Calu3 (cell line): ENCODE measurements around the gene S100A12. TPM values are rescaled to one million over a fixed set of nuclear protein-coding genes. Genes with fewer than 3 reads are reported as not detected.
"Not testable (repeated sequence)": the region's sequence is repeated elsewhere in the genome, so short reads cannot be mapped to it uniquely, and the experiment has no call there.

Source experiments
- BruUV-seq: library from RNA; stranded (reverse); fragments of 400-500 nt; replicated peaks from 2 replicates; lab custom pipeline; 2021; lab: Mats Ljungman, UMichigan
- CTCF ChIA-PET: fragments of 300-600 bp; sonication (Branson Sonifier 250); formaldehyde crosslinking; loops from one replicate; lab custom pipeline; 2022; ENCODE audit warnings: antibody characterized with exemption; lab: Charles Lee
- DNase-seq: peaks from one replicate; pipeline ENCODE4 v3.0.0; 2022
- H3K27ac Mint-ChIP-seq: one replicate; pipeline ENCODE4 v1.8.0; 2022; ENCODE audit warnings: mixed read lengths; ENCODE audit not compliant: unreplicated experiment
- H3K27me3 Mint-ChIP-seq: one replicate; pipeline ENCODE4 v1.8.0; 2022; ENCODE audit warnings: mixed read lengths; ENCODE audit not compliant: unreplicated experiment
- H3K36me3 Mint-ChIP-seq: one replicate; pipeline ENCODE4 v1.8.0; 2022; ENCODE audit warnings: mild to moderate bottlenecking, moderate library complexity, mixed read lengths; ENCODE audit not compliant: insufficient read depth, unreplicated experiment
- H3K4me1 Mint-ChIP-seq: one replicate; pipeline ENCODE4 v1.8.0; 2022; ENCODE audit warnings: mild to moderate bottlenecking, low read depth, mixed read lengths; ENCODE audit not compliant: unreplicated experiment
- H3K4me3 Mint-ChIP-seq: one replicate; pipeline ENCODE4 v1.8.0; 2022; ENCODE audit warnings: mild to moderate bottlenecking, low read depth, moderate library complexity, mixed read lengths; ENCODE audit not compliant: unreplicated experiment
- H3K9me3 Mint-ChIP-seq: one replicate; pipeline ENCODE4 v1.8.0; 2022; ENCODE audit warnings: low read depth, mixed read lengths; ENCODE audit not compliant: unreplicated experiment
- intact Hi-C: fragments of 100-400 bp; cut with micrococcal nuclease; formaldehyde crosslinking; loops from one replicate; pipeline ENCODE4 v1.10.0; 2022; ENCODE audit not compliant: unreplicated experiment
- total RNA-seq: library from RNA; stranded (reverse); gene quantifications from 2 replicates; pipeline ENCODE4 v1.2.3, GENCODE V29; 2022
- TF ChIP-seq, protein P1 (sequence below): fragments of 200-600 bp; IDR thresholded peaks from one replicate; pipeline ENCODE4 v1.8.0; 2022; ENCODE audit warnings: antibody characterized with exemption; ENCODE audit not compliant: unreplicated experiment

Gene S100A12
- total RNA-seq, 1 experiment from 2014 or later: not detected

DNA sequence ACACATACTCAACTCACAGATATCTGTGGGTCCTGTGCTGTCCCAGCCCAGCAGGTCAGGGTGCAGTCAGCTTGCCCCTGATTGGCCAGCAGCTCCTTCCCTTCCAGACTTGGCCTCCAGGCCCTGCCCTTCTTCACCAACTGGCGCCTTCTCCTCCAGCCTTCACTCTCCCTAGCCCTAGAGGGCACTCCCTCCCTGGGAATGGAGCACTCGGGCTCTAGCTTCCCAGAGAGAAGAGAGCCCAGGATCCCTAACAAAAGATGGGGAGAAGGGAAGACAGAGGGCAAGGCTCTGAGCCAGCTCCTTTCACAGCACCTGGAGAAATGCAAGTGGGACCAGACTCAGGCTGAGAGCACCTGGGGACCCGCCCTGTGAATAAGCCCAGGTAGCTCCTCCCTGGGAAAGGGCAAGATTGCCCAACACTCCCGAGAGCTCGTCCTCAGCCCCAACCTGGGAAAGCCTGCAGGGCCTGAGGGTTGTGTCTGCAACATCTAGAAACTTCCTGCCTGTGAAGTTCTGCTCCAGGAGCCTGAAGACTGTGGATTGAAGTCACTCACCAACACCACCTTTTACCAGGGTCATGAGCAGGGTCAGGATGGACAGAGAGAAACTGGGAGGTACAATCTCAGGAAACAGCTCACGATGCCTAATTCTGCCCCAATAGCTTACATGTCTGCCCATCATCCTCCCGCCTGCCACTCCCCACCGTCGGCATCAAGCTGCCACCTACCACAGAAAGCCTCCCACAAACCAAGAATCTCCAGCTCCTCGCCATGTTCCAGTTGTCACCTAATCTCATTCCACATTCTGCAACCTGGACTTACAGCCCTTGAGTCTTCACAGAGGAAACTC is 26.7 kb downstream of the S100A12 start, which contains the start of gene PGLYRP4:
Gene PGLYRP4 (minus strand): TSS at position 331 of the 852 bp plus-strand sequence. CDS start 909 bp downstream, outside the sequence.
- peaks cover 75% of the 10 kb centered on the region for H3K27me3 Mint-ChIP-seq
- CTCF ChIA-PET: interaction anchor here (0.5 to 1.4 kb wide), 3 partner anchors 36 to 782 kb away, joined by 3 to 4 read pairs (median 3); no protein-coding TSS in a partner anchor
- BruUV-seq: no TSS peak
- DNase-seq: no peak
- H3K4me1 Mint-ChIP-seq: peaks cover 36% of the 10 kb centered on the region
- no peak within 1 kb of the TSS for H3K4me3 Mint-ChIP-seq
- intact Hi-C loops: no loop called here
- H3K36me3 Mint-ChIP-seq: no peaks in the 10 kb centered on the region
- H3K27ac Mint-ChIP-seq: no peak within 1 kb of the TSS
- no peaks in the 10 kb centered on the region for H3K9me3 Mint-ChIP-seq
- TF ChIP-seq, protein P1, sequence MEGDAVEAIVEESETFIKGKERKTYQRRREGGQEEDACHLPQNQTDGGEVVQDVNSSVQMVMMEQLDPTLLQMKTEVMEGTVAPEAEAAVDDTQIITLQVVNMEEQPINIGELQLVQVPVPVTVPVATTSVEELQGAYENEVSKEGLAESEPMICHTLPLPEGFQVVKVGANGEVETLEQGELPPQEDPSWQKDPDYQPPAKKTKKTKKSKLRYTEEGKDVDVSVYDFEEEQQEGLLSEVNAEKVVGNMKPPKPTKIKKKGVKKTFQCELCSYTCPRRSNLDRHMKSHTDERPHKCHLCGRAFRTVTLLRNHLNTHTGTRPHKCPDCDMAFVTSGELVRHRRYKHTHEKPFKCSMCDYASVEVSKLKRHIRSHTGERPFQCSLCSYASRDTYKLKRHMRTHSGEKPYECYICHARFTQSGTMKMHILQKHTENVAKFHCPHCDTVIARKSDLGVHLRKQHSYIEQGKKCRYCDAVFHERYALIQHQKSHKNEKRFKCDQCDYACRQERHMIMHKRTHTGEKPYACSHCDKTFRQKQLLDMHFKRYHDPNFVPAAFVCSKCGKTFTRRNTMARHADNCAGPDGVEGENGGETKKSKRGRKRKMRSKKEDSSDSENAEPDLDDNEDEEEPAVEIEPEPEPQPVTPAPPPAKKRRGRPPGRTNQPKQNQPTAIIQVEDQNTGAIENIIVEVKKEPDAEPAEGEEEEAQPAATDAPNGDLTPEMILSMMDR: no peak

DNA sequence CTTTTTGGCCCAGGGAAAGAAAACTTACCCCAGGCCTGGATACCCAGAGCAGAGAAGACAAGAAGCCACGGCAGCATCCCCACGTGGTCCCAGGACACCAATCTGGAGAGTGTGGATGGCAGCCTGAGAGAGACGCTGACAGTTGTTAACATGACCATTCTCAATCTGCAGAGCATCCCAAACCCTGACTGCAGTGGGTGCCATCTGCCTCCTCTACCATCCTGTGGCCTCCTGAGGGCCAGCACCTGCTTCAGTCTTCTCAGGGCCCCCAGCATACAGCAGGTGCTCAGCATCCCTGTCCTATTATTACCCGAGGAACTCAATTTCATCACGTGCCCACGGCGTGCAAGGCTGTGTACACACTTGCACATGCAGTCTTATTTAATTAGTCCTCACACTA is 27.6 kb downstream of the S100A12 start:
- Mint-ChIP-seq H3K4me1 (peaks cover 41% of the 10 kb centered on the region), H3K27me3 (peaks cover 84% of the 10 kb centered on the region), H3K36me3 (no peaks in the 10 kb centered on the region), H3K9me3 (no peaks in the 10 kb centered on the region), H3K4me3 (no peak overlapping the region), H3K27ac (no peak overlapping the region)
- CTCF ChIA-PET: interaction anchor here (0.6 to 1.4 kb wide), 2 partner anchors 99 to 147 kb away, joined by 3 to 4 read pairs; no protein-coding TSS in a partner anchor
- intact Hi-C loops: no loop called here
- DNase-seq: no peak
- TF ChIP-seq, protein P1: no peak
- BruUV-seq: no TSS peak

- Mint-ChIP-seq H3K27me3 (peaks cover 92% of the 10 kb centered on the region), H3K4me1 (peaks cover 35% of the 10 kb centered on the region)
- DNase-seq, H3K4me3 Mint-ChIP-seq, BruUV-seq, intact Hi-C loops, H3K27ac Mint-ChIP-seq, H3K36me3 Mint-ChIP-seq, H3K9me3 Mint-ChIP-seq: not testable (repeated sequence)
- CTCF ChIA-PET: interaction anchor here (0.8 to 1.4 kb wide), 2 partner anchors 8 to 11 kb away, joined by 3 to 4 read pairs; no protein-coding TSS in a partner anchor
These were observed 28.4 kb downstream of the S100A12 start for GRCh38 chr1:153347049-153347448.

DNA sequence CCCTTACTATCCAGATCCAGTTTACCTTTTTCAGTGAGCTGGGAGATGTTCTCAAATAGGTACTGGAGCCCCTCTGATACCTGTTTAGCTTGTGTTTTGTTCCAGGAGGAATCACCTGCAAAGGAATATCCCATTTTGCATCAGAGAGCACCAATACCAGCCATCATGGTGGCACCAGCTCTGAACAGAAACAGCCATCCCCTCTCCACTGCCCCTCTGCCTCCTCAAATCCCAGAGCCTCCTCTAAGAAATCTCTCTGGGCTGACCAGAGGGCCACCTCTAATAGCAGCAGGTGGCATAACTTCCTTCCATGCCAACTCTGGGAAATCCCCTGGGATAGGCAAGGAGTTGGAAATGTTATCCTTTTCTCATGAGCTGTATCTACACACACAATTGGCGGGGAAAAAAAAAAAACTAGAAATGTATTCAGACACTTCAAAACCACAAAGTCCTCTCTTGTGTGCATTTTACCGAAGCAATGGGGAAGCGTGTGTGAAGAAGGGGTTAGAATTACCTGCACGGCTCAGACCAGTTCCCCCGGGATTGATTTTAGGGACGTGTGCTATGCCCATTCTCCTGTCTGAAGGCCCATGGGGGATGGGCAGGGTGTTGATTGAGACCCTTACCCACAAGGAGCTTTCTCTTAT is 29.2 kb downstream of the S100A12 start:
- H3K4me1 Mint-ChIP-seq: peaks cover 35% of the 10 kb centered on the region

More for the DNA sequence above, 29.2 kb downstream of the S100A12 start:
- no TSS peak for BruUV-seq
- Mint-ChIP-seq H3K27ac (no peak overlapping the region), H3K9me3 (no peaks in the 10 kb centered on the region), H3K4me3 (no peak overlapping the region), H3K36me3 (no peaks in the 10 kb centered on the region), H3K27me3 (peaks cover 100% of the 10 kb centered on the region)
- DNase-seq: no peak
- CTCF ChIA-PET: interaction anchor here (0.6 to 1.4 kb wide), 4 partner anchors 9 to 231 kb away, joined by 3 to 6 read pairs (median 4); no protein-coding TSS in a partner anchor
- intact Hi-C loops: no loop called here
- TF ChIP-seq, protein P1: no peak
